ENCODE measurements around the gene C17orf67.

DNA sequence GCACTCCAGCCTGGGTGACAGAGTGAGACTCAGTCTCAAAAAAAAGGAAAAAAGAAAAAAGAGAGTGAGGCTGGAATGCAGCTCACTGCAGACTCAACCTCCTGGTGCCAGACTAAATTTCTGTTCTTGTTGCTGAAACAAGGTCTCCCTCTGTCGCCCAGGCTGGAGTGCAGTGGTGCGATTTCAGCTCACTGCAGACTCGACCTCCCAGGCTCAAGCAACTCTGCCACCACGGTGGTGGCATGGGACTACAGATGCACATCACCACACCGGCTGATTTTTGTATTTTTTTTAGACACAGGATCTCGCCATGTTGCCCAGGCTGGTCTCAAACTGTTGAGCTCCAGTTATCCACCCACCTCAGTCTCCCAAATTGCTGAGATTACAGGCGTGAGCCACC, 45.6 kb upstream of the C17orf67 start:
- TF ChIP-seq YY1 (IDR thresholded peaks at IDR 0.05; ENCODE audit: low read depth) (no peak), CREB1 (IDR thresholded peaks at IDR 0.05; ENCODE audit: low read depth) (no peak), EGR1 (IDR thresholded peaks at IDR 0.05) (no peak), ZBTB7A (IDR thresholded peaks at IDR 0.05; ENCODE audit: low read depth) (no peak), FOXM1 (IDR thresholded peaks at IDR 0.05; ENCODE audit: borderline replicate concordance, low read depth) (no peak), TAF1 (IDR thresholded peaks at IDR 0.05; ENCODE audit: low read depth) (no peak)
- TF ChIP-seq, protein P1, sequence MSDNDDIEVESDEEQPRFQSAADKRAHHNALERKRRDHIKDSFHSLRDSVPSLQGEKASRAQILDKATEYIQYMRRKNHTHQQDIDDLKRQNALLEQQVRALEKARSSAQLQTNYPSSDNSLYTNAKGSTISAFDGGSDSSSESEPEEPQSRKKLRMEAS (IDR thresholded peaks at IDR 0.05) = no peak
